HL-60 (cell line): ENCODE data around the gene MAPK9.

Experiments used
- POLR2AphosphoS5 ChIP-seq: IDR thresholded peaks from 2 replicates; pipeline ENCODE4 v1.6.1; 2012; ENCODE audit warnings: low read depth
- TF ChIP-seq, protein P1 (sequence below): IDR thresholded peaks from one replicate; pipeline ENCODE4 v1.5.1; 2011; ENCODE audit warnings: low read length, control low read depth, inconsistent platforms; ENCODE audit not compliant: insufficient read depth

- TF ChIP-seq, protein P1, sequence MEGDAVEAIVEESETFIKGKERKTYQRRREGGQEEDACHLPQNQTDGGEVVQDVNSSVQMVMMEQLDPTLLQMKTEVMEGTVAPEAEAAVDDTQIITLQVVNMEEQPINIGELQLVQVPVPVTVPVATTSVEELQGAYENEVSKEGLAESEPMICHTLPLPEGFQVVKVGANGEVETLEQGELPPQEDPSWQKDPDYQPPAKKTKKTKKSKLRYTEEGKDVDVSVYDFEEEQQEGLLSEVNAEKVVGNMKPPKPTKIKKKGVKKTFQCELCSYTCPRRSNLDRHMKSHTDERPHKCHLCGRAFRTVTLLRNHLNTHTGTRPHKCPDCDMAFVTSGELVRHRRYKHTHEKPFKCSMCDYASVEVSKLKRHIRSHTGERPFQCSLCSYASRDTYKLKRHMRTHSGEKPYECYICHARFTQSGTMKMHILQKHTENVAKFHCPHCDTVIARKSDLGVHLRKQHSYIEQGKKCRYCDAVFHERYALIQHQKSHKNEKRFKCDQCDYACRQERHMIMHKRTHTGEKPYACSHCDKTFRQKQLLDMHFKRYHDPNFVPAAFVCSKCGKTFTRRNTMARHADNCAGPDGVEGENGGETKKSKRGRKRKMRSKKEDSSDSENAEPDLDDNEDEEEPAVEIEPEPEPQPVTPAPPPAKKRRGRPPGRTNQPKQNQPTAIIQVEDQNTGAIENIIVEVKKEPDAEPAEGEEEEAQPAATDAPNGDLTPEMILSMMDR, result no peak
- TF ChIP-seq POLR2AphosphoS5, result no peak
These were observed 20.7 kb downstream of the MAPK9 start for GRCh38 chr5:180271221-180271620.
